ACC112 (cell line): ENCODE data around the gene ZBTB12.

Experiments
- H2AFZ ChIP-seq: fragments of 200-600 bp; sonication (generic); one replicate; pipeline ENCODE4 v1.6.0; 2017; ENCODE audit warnings: antibody characterized with exemption, low read length; ENCODE audit not compliant: unreplicated experiment
- H3K27ac ChIP-seq: fragments of 200-600 bp; sonication (generic); 2 replicates; pipeline ENCODE4 v1.5.1; 2014; ENCODE audit warnings: low read depth, mild to moderate bottlenecking, antibody characterized with exemption, low read length, moderate library complexity
- H3K27me3 ChIP-seq: fragments of 200-600 bp; sonication (generic); 2 replicates; pipeline ENCODE4 v1.6.1; 2014; ENCODE audit warnings: mild to moderate bottlenecking, antibody characterized with exemption, low read length, moderate library complexity, mixed read lengths; ENCODE audit not compliant: insufficient read depth
- H3K36me3 ChIP-seq: fragments of 200-600 bp; sonication (generic); 2 replicates; pipeline ENCODE4 v1.6.1; 2016; ENCODE audit warnings: mild to moderate bottlenecking, antibody characterized with exemption, low read length, moderate library complexity, mixed read lengths; ENCODE audit not compliant: insufficient read depth
- H3K4me1 ChIP-seq: fragments of 200-600 bp; sonication (generic); one replicate; pipeline ENCODE4 v1.6.1; 2016; ENCODE audit warnings: low read length, mixed read lengths; ENCODE audit not compliant: insufficient read depth, unreplicated experiment, control insufficient read depth
- H3K4me3 ChIP-seq: fragments of 200-600 bp; sonication (generic); 2 replicates; pipeline ENCODE4 v1.5.1; 2014; ENCODE audit warnings: mild to moderate bottlenecking, low read depth, low read length
- H3K79me2 ChIP-seq: fragments of 200-600 bp; sonication (generic); one replicate; pipeline ENCODE4 v1.6.0; 2016; ENCODE audit warnings: low read length; ENCODE audit not compliant: control insufficient read depth, unreplicated experiment, insufficient read depth

The ZBTB12 gene

DNA sequence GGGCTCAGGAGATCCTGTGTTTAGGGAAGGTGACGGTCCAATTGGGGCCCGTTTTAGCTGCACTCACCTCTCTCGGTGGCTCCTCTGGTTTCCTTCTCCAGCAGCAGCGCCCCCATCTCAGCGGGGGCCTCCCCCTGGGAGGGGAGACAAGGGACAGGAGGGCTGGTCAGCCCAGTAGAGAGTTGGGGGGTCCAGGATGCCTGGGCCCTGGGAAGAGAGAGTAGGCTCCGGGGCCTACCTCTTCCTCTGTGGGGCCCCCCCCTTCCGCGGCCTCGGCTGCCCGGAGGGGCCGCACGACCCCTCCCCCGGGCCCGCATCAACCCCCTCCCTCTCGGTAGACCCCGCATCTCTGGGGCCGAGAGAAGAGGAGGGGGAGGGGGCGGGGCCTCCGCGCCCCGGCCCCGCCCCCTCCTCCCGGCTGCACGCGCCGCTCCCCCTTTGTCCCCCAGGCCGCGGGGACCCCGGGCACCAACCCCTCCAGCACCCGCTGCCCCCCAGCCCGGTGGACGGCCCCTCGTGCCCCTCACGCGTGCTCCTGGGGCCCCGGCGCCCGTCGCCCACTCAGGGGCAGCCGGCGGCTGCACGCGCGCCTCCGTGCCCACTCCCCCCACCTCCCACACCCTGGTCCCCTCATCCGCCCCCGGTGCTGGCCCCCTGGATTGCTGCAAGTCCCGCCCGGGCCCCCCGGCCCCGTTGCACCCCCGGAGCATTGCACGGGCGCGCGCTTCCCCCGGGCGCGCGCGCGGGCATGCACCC lies 4.9 kb downstream of the ZBTB12 start:
- Histone ChIP-seq H2AFZ (peak overlapping the region; percentile 79), H3K27ac (no peak overlapping the region), H3K36me3 (0 out of 2 replicates have a peak, but pooled peaks cover 9% of the 10 kb centered on the region), H3K27me3 (no peaks in the 10 kb centered on the region), H3K4me3 (peak overlapping the region; percentile 90), H3K4me1 (peaks cover 16% of the 10 kb centered on the region), H3K79me2 (peaks cover 5% of the 10 kb centered on the region)

DNA sequence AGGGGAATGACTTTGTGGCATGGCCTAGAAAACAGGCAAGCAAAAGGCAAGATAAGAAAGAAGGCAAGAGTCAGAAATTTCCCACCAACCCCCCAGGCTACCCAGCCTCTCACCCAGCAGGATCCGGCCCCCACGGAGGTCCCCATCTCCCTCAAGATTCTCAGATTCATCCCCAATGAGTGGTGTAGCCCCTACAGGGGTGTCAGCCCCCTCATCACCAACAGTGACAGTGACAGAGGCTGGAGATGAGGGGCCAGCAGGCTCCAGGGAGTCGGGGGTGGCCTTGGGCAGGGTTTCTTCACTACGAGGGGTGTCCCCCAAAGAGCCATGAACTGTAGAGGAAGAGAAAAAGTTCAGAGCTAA lies 5.4 kb downstream of the ZBTB12 start:
- Histone ChIP-seq H3K4me1 (peaks cover 16% of the 10 kb centered on the region), H3K4me3 (peak overlapping the region; percentile 90), H3K27ac (no peak overlapping the region), H3K79me2 (peaks cover 5% of the 10 kb centered on the region), H2AFZ (peak overlapping the region; percentile 8), H3K36me3 (peaks cover 11% of the 10 kb centered on the region; the same call in 1 of the 2 replicates), H3K27me3 (no peaks in the 10 kb centered on the region)

DNA sequence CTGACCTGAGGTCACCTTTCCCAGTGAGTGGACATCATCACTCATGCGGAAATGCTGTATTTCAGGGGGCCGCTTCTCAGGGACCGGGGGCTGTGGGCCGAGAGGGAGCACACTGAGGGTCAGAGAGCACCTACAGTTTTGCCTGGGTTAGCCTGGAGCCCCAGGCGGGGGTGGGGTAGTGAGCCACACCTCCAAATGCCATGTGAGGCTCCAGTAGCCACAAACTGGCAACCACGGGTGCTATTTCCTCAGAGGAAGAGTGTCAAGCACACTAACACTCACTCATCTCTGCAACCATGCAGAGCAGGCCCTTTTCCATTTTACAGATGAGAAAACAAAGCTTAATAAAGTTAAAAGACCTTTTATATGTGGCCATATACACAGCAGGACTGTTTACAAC lies 9.1 kb downstream of the ZBTB12 start:
- H3K36me3 ChIP-seq = peaks cover 12% of the 10 kb centered on the region; the same call in 1 of the 2 replicates
- peaks cover 11% of the 10 kb centered on the region for H3K4me1 ChIP-seq
- H2AFZ ChIP-seq = no peak overlapping the region
- H3K27ac ChIP-seq = no peak overlapping the region
- H3K4me3 ChIP-seq = no peak overlapping the region
- H3K27me3 ChIP-seq = no peaks in the 10 kb centered on the region
- no peaks in the 10 kb centered on the region for H3K79me2 ChIP-seq

DNA sequence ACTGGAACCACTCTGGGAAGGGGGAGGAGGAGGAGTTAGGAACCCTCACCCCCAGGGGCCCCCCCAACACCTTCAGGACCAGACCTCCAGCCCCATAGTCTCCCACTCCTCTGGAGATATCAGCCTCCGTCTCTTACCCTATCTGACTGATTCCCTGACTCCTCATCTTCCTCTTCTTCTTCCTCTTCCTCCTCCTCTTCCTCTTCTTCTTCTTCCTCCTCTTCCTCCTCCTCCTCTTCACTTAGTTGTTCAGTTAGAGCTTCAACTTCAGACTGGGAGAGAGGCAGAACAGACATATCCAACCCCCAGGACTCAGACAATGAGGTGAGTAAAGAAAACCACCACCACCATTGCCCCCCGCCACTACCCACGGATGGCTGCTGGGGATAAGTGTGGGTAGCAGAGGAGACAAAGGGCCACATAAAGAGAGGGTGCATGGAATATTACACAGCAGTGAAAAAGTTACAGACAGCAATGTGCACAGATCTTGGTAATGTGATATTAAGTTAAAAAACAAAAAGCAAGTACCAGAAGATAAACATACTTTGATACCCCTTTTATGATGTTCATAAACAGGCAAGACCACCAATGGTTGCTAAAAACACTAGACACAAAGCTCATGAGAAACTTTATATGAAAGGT lies 12.4 kb downstream of the ZBTB12 start:
- Histone ChIP-seq H2AFZ (no peak overlapping the region), H3K27ac (no peak overlapping the region), H3K4me1 (peaks cover 4% of the 10 kb centered on the region), H3K27me3 (no peaks in the 10 kb centered on the region), H3K79me2 (no peaks in the 10 kb centered on the region), H3K4me3 (no peak overlapping the region), H3K36me3 (peaks cover 12% of the 10 kb centered on the region; the same call in 1 of the 2 replicates)

DNA sequence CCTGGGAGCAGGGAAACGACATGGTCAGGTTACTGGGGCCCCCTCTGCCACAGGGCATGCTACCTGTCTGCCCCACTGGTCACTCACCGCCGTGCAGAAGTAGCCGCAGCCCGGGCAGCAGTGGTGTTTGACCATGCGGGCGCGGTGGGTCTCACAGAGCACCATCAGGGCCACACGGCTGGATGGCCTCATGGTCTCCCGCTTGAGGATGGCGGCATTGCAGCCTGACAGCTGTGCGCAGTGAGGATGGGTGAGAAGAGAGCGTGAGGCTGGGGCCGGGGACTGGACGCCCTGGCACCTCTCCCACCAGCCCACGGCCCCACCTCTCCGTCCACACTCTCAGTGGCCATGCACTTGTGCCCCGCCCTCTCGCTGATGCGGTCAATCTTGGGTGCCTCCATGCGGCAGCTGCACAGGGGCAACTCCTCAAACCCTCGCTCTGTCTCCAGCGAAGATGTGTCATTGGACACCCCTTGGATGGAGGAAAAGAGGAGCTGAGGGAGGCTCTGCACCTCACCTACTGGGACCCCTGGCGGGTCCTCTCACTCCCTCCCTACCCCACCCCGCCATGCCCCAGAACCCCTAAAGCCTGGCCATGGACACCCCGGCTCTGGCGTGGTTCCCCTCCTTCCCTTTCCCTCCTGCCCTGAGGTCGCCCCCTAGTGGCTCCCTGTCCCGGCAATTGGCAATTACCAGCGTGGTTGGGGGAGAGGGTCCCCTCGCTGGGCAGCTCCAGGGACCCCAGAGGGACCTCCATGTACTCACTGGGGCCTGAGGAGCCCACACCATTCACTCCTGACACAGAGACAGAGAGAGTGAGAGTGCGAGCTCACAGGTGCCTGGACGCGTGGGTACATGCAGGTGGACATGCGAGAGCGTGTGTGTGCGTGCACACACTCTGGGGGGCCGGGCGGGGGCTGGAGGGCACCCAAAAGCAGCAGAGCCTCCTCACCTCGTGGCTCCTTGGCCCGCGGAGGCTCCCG lies 13.3 kb downstream of the ZBTB12 start:
- Histone ChIP-seq H3K4me1 (peaks cover 4% of the 10 kb centered on the region), H3K79me2 (no peaks in the 10 kb centered on the region), H3K4me3 (no peak overlapping the region), H3K27ac (no peak overlapping the region), H3K27me3 (no peaks in the 10 kb centered on the region), H2AFZ (no peak overlapping the region), H3K36me3 (peaks cover 12% of the 10 kb centered on the region; the same call in 1 of the 2 replicates)

DNA sequence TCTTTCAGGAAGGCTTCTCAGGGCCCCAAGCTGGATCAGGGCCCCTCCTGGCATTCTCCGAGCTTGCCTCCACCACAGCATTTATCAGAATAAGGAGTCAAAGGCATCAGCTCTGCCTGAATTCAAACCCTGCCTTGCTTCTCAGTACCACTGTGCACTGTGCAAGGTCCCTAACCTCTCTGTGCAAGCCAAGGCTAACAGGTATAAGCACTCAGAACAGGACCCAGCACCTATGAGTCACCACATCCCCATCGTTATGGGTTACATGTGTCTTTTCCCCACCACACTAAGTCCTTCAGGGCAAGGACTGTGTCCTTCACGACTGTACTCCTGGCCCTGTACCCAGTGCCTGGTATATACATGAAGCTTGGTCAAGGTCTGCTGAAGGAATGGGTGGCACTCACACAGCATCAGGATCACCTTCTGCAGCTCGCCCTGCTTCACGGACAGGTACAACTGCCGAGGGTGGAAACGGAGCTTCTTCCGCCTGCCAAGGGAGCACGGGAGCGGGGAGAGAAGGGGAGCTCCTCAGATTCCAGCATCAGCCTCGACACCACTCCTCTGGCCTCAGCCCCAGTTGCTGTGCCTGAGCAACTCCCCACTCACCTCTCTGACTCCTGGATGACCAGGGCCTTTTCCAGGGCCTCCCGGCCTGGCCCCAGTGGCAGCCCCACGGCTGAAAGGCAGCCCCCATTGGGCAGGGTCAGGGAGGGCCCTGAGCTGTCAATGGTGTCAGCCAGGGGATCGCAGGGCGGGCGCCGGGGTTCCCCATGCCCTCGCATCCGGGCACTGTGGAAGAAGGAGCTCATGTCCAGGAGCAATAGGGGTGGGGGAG lies 14.5 kb downstream of the ZBTB12 start:
- H3K27ac ChIP-seq = no peak overlapping the region
- H3K79me2 ChIP-seq = no peaks in the 10 kb centered on the region
- peaks cover 3% of the 10 kb centered on the region for H3K4me1 ChIP-seq
- H3K27me3 ChIP-seq = no peaks in the 10 kb centered on the region
- H3K4me3 ChIP-seq = no peak overlapping the region
- peaks cover 4% of the 10 kb centered on the region; the same call in 1 of the 2 replicates for H3K36me3 ChIP-seq
- no peak overlapping the region for H2AFZ ChIP-seq

DNA sequence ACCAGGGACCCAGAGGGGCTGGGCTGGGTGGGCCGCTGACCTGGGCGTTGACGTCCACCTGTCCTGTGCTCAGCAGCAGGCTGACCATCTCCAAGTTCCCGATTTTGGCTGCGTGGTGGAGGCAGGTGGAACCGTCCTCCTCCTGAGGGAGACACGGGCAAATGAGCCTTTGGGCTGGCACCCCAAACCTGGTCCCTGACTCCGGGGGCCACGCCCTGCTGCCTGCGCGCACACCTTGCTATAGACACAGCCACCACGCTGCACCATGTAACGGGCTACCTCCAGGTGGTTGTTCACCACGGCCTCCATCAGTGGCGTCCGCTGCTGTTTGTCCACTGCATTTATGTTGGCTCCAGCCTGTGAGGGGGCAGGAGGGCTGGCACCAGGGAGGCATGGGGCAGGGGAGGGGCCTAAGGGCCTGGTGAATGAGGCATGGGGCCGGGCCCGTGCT lies 15.3 kb downstream of the ZBTB12 start:
- H3K27ac ChIP-seq = no peak overlapping the region
- no peaks in the 10 kb centered on the region for H3K27me3 ChIP-seq
- H3K4me1 ChIP-seq = peaks cover 5% of the 10 kb centered on the region
- H3K36me3 ChIP-seq = peaks cover 2% of the 10 kb centered on the region; the same call in 1 of the 2 replicates
- no peak overlapping the region for H2AFZ ChIP-seq
- no peak overlapping the region for H3K4me3 ChIP-seq
- H3K79me2 ChIP-seq = no peaks in the 10 kb centered on the region

DNA sequence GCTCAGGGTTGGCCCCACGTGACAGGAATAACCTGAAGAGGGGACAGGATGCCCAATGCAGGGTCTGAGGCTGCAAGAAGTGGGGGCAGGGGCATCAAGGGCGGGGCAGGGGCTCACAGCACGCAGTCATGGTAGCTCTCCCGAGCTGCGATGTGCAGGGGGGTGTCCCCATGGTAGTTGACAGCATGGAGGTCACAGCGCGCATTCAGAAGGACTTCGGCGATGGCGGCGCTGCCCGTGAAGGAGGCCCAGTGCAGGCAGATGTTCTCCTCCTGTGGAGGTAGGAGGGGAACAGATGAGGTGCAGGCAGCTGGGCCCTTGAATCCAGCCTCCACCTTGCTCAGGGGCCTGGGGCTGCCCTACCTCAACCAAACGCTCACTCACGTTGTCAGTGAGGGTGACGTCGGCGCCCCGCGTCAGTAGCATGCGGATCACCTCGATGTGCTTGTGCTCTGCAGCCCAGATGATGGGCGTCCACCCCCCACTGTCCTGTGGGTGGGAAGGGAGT lies 17.3 kb downstream of the ZBTB12 start:
- H3K27me3 ChIP-seq = no peaks in the 10 kb centered on the region
- H3K36me3 ChIP-seq = peaks cover 3% of the 10 kb centered on the region; the same call in 1 of the 2 replicates
- H3K4me3 ChIP-seq = no peak overlapping the region
- no peak overlapping the region for H3K27ac ChIP-seq
- H3K79me2 ChIP-seq = no peaks in the 10 kb centered on the region
- H2AFZ ChIP-seq = no peak overlapping the region
- H3K4me1 ChIP-seq = peaks cover 5% of the 10 kb centered on the region

DNA sequence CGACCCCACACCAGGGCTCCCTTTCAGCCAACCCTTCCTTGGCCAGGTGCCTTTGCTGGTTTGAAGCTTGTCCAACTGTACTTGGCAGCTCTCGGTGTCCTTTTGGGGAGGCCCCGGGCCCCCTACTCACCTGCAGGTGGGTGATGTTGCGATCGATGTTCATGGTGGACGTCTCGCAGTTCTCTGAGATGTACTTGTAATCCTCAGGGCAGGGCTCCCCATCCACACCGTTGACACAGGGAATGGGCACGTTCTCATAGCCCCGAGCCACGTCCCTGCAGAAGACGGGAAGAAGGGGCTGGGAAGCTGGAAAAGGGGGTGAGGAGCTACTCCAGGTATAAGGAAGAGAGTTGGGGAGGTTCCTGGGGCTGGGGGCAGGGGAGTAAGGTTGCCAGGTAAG lies 18.2 kb downstream of the ZBTB12 start:
- no peak overlapping the region for H3K27ac ChIP-seq
- H3K4me1 ChIP-seq = peaks cover 5% of the 10 kb centered on the region
- no peaks in the 10 kb centered on the region for H3K27me3 ChIP-seq
- no peaks in the 10 kb centered on the region for H3K79me2 ChIP-seq
- peaks cover 3% of the 10 kb centered on the region; the same call in 1 of the 2 replicates for H3K36me3 ChIP-seq
- no peak overlapping the region for H2AFZ ChIP-seq
- H3K4me3 ChIP-seq = no peak overlapping the region
